ENCODE data around the gene CGB5. TPM values are rescaled to one million over a fixed set of nuclear protein-coding genes. Genes with fewer than 3 reads are reported as not detected.

Gene CGB5
- total RNA-seq, 1 experiment from 2014 or later: not detected

DNA sequence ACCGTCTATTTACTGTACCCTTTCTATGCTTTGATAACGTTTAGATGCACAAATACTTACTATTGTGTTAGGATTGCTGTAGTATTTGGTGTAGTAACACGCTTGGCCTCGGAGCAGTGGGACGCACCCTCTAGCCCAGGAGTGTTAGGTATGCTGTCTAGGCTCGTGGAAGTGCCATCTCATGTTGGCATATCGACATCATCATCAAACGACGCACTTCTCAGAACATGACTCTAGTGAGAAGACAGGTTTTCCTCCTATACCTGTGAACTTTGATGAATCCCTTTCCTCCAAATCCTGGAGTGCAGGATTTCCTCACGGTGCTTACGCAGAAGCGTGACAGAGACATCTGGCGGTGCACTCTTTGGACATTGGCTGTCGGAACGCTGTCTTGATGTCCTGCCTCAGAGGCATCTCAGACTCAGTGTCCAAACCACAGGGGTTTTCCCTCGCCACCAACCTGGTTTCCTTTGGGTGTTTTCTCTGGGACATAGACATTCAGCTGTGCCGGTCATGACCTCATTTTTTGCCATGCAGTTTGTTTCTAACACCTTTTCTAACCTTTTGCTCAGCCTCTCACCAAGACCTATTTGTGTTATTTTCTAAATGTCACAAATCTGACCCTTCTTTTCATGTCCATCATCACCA, 47.9 kb downstream of the CGB5 start:
- H3K79me2 ChIP-seq (ENCODE audit: low read length): peaks cover 73% of the 10 kb centered on the region
- peaks cover 44% of the 10 kb centered on the region for H4K20me1 ChIP-seq (ENCODE audit: low read length)
- ChIA-PET CTCF (no interaction called here), POLR2A (ENCODE audit: unreplicated experiment) (no interaction called here)
- H3K9me2 ChIP-seq (replicated peaks; ENCODE audit: low read length): no peaks in the 10 kb centered on the region
- H3K27me3 ChIP-seq (ENCODE audit: low read length): no peaks in the 10 kb centered on the region
- H3F3A ChIP-seq (ENCODE audit: low read length, unreplicated experiment): no peaks in the 10 kb centered on the region
- no peaks in the 10 kb centered on the region for H3K9me3 ChIP-seq (ENCODE audit: low read length)
- intact Hi-C loops (cut with micrococcal nuclease): no loop called here
- ATAC-seq (no peak), DNase-seq (no peak)
- H3K4me1 ChIP-seq (ENCODE audit: insufficient read depth, low read length): no peaks in the 10 kb centered on the region; the same call in 1 of the 2 replicates
- no peak overlapping the region for H3K4me2 ChIP-seq (ENCODE audit: low read length)
- H3K27ac ChIP-seq (ENCODE audit: low read length): no peak overlapping the region
- no TSS peak for BruUV-seq (replicated peaks)
- peaks cover 33% of the 10 kb centered on the region for H3K36me3 ChIP-seq (ENCODE audit: low read depth, low read length)
- H3K4me3 ChIP-seq (ENCODE audit: low read length): no peak overlapping the region
- TF ChIP-seq EZH2phosphoT487 (IDR thresholded peaks at IDR 0.05; ENCODE audit: borderline replicate concordance, low read length): no peak
- no peak for TF ChIP-seq CTCF (conservative IDR thresholded peaks at IDR 0.05; ENCODE audit: low read depth, low read length)
- no peak for TF ChIP-seq EZH2 (IDR thresholded peaks at IDR 0.05; ENCODE audit: low read length, unreplicated experiment)
- H3K9ac ChIP-seq (ENCODE audit: low read length): no peak overlapping the region
- H2AFZ ChIP-seq (ENCODE audit: low read length): no peak overlapping the region

GRCh38 chr19:49092686-49093085, 49.0 kb downstream of the CGB5 start:
- H3K4me3 ChIP-seq (ENCODE audit: low read length): no peak overlapping the region
- H4K20me1 ChIP-seq (ENCODE audit: low read length): peaks cover 38% of the 10 kb centered on the region
- no peaks in the 10 kb centered on the region for H3K9me3 ChIP-seq (ENCODE audit: low read length)
- no peak overlapping the region for H2AFZ ChIP-seq (ENCODE audit: low read length)
- TF ChIP-seq EZH2 (IDR thresholded peaks at IDR 0.05; ENCODE audit: low read length, unreplicated experiment) (no peak), CTCF (conservative IDR thresholded peaks at IDR 0.05; ENCODE audit: low read depth, low read length) (no peak), EZH2phosphoT487 (IDR thresholded peaks at IDR 0.05; ENCODE audit: borderline replicate concordance, low read length) (no peak)
- no TSS peak for BruUV-seq (replicated peaks)
- CTCF ChIA-PET: no interaction called here
- H3K36me3 ChIP-seq (ENCODE audit: low read depth, low read length): peaks cover 28% of the 10 kb centered on the region
- peaks cover 6% of the 10 kb centered on the region for H3F3A ChIP-seq (ENCODE audit: low read length, unreplicated experiment)
- ATAC-seq: no peak
- no peaks in the 10 kb centered on the region for H3K27me3 ChIP-seq (ENCODE audit: low read length)
- H3K9me2 ChIP-seq (replicated peaks; ENCODE audit: low read length): no peaks in the 10 kb centered on the region
- H3K4me1 ChIP-seq (ENCODE audit: insufficient read depth, low read length): peaks cover 8% of the 10 kb centered on the region
- DNase-seq: no peak
- H3K79me2 ChIP-seq (ENCODE audit: low read length): peaks cover 62% of the 10 kb centered on the region
- no peak overlapping the region for H3K9ac ChIP-seq (ENCODE audit: low read length)
- intact Hi-C loops (cut with micrococcal nuclease): no loop called here
- POLR2A ChIA-PET (ENCODE audit: unreplicated experiment): no interaction called here
- no peak overlapping the region for H3K4me2 ChIP-seq (ENCODE audit: low read length)
- no peak overlapping the region for H3K27ac ChIP-seq (ENCODE audit: low read length)

Small RNAs within 50 kb of the gene (microRNA-seq; reads per million reads assigned to microRNA genes)
- not detected for gene MIR6798 (ENCODE audit: unreplicated experiment)

Other genes with a start within 250 kb of the CGB5 start
- 41.1 and 50.0 TPM in 2 replicates for gene BCAT2, start 232.8 kb upstream of the CGB5 start, total RNA-seq (2014; rRNA removed)
- gene HSD17B14, start 207.4 kb upstream of the CGB5 start, total RNA-seq (2014; rRNA removed): 15.0 and 15.4 TPM in 2 replicates
- 0.63 and 1.2 TPM in 2 replicates for gene PLEKHA4, start 175.2 kb upstream of the CGB5 start, total RNA-seq (2014; rRNA removed)
- gene PPP1R15A, start 171.4 kb upstream of the CGB5 start, total RNA-seq (2014; rRNA removed): 78.0 and 105 TPM in 2 replicates
- gene TULP2, start 145.1 kb upstream of the CGB5 start, total RNA-seq (2014; rRNA removed): not detected in 2 replicates
- 137 and 138 TPM in 2 replicates for gene NUCB1, start 143.5 kb upstream of the CGB5 start, total RNA-seq (2014; rRNA removed)
- 1.6 and 1.8 TPM in 2 replicates for gene DHDH, start 110.1 kb upstream of the CGB5 start, total RNA-seq (2014; rRNA removed)
- 43.0 and 44.8 TPM in 2 replicates for gene BAX, start 89.0 kb upstream of the CGB5 start, total RNA-seq (2014; rRNA removed)
- gene FTL, start 78.5 kb upstream of the CGB5 start, total RNA-seq (2014; rRNA removed): 1,109 and 1,250 TPM in 2 replicates
- gene GYS1, start 50.5 kb upstream of the CGB5 start, total RNA-seq (2014; rRNA removed): 38.6 and 54.0 TPM in 2 replicates
- gene RUVBL2, start 50.0 kb upstream of the CGB5 start, total RNA-seq (2014; rRNA removed): 291 and 421 TPM in 2 replicates
- gene LHB, start 26.8 kb upstream of the CGB5 start, total RNA-seq (2014; rRNA removed): not detected in 2 replicates
- not detected in 2 replicates for gene CGB3, start 19.5 kb upstream of the CGB5 start, total RNA-seq (2014; rRNA removed)
- gene CGB2, start 12.0 kb upstream of the CGB5 start, total RNA-seq (2014; rRNA removed): not detected in 2 replicates
- gene CGB1, start 7.0 kb upstream of the CGB5 start, total RNA-seq (2014; rRNA removed): 0.95 TPM in 1 of 2 replicates, not detected in the other
- gene CGB8, start 5.3 kb downstream of the CGB5 start, total RNA-seq (2014; rRNA removed): 1.2 and 2.2 TPM in 2 replicates
- 0.04 and 0.63 TPM in 2 replicates for gene CGB7, start 13.9 kb downstream of the CGB5 start, total RNA-seq (2014; rRNA removed)
- gene NTF4, start 21.0 kb downstream of the CGB5 start, total RNA-seq (2014; rRNA removed): 0.18 and 1.6 TPM in 2 replicates
- gene KCNA7, start 28.9 kb downstream of the CGB5 start, total RNA-seq (2014; rRNA removed): not detected in 2 replicates
- 367 and 485 TPM in 2 replicates for gene SNRNP70, start 41.6 kb downstream of the CGB5 start, total RNA-seq (2014; rRNA removed)
- gene LIN7B, start 70.5 kb downstream of the CGB5 start, total RNA-seq (2014; rRNA removed): 5.8 and 11.6 TPM in 2 replicates
- 0.15 TPM in 1 of 2 replicates, not detected in the other for gene C19orf73, start 75.3 kb downstream of the CGB5 start, total RNA-seq (2014; rRNA removed)
- 56.3 and 59.0 TPM in 2 replicates for gene PPFIA3, start 75.7 kb downstream of the CGB5 start, total RNA-seq (2014; rRNA removed)
- gene HRC, start 111.5 kb downstream of the CGB5 start, total RNA-seq (2014; rRNA removed): not detected in 2 replicates
- gene TRPM4, start 113.9 kb downstream of the CGB5 start, total RNA-seq (2014; rRNA removed): 30.0 and 40.4 TPM in 2 replicates

All from PC-3 (cell line).